HepG2 (cell line): ENCODE data around the gene METTL1. TPM values are rescaled to one million over a fixed set of nuclear protein-coding genes. Genes with fewer than 3 reads are reported as not detected.

Experiments
- DNMT3B ChIP-seq: conservative IDR thresholded peaks from 2 replicates; pipeline ENCODE4 v1.6.1; 2016; ENCODE audit warnings: missing biosample characterization, control low read depth
- FOXP1 ChIP-seq, 2 experiments: fragments of 450-650 bp in 1 of 2; IDR thresholded peaks; 2 replicates each; pipeline ENCODE4 v1.6.1; 2017 to 2018; ENCODE audit warnings: antibody characterized with exemption in 1 of 2
- HHEX ChIP-seq: IDR thresholded peaks from 2 replicates; pipeline ENCODE4 v1.6.1; 2016; ENCODE audit warnings: control low read depth
- KDM2A ChIP-seq: sonication (generic); formaldehyde crosslinking; IDR thresholded peaks from 2 replicates; pipeline ENCODE4 v1.4.0; 2020; ENCODE audit warnings: low read depth, missing genetic modification reagents, borderline replicate concordance
- MED8 ChIP-seq: sonication (generic); formaldehyde crosslinking; IDR thresholded peaks from 2 replicates; pipeline ENCODE4 v1.8.1; 2023; ENCODE audit warnings: mild to moderate bottlenecking, missing genetic modification reagents; ENCODE audit not compliant: insufficient replicate concordance
- MIER3 ChIP-seq: IDR thresholded peaks from 2 replicates; pipeline ENCODE4 v1.6.1; 2016; ENCODE audit warnings: missing compliant biosample characterization, borderline replicate concordance
- MYNN ChIP-seq: sonication (generic); formaldehyde crosslinking; IDR thresholded peaks from 2 replicates; pipeline ENCODE4 v1.4.0; 2020; ENCODE audit warnings: mild to moderate bottlenecking, low read depth, missing genetic modification reagents
- NKX3-1 ChIP-seq: sonication (generic); formaldehyde crosslinking; IDR thresholded peaks from 2 replicates; pipeline ENCODE4 v1.5.0; 2020; ENCODE audit warnings: missing genetic modification reagents
- NONO ChIP-seq, 2 experiments: fragments of 450-650 bp in 1 of 2; sonication (generic) in 1 of 2; formaldehyde crosslinking in 1 of 2; IDR thresholded peaks in 1 of 2; conservative IDR thresholded peaks in 1 of 2; 2 replicates each; pipeline versions ENCODE4 v1.6.1 to v1.8.0; 2017 to 2022; ENCODE audit warnings: mild to moderate bottlenecking in 1 of 2, missing genetic modification reagents in 1 of 2, moderate library complexity in 1 of 2
- NR2F2 ChIP-seq: IDR thresholded peaks from 2 replicates; pipeline ENCODE4 v1.6.1; 2012; ENCODE audit warnings: low read depth, inconsistent platforms, borderline replicate concordance
- PAX8 ChIP-seq: sonication (generic); formaldehyde crosslinking; IDR thresholded peaks from 2 replicates; pipeline ENCODE4 v1.8.0; 2022; ENCODE audit warnings: mild to moderate bottlenecking, missing genetic modification reagents, borderline replicate concordance
- RXRA ChIP-seq: sonication (generic); formaldehyde crosslinking; IDR thresholded peaks from 2 replicates; pipeline ENCODE4 v1.5.1; 2020; ENCODE audit warnings: missing genetic modification reagents
- SOX13 ChIP-seq, 3 experiments: fragments of 450-650 bp in 1 of 3; sonication (generic) in 1 of 3; formaldehyde crosslinking in 1 of 3; IDR thresholded peaks in 2 of 3; conservative IDR thresholded peaks in 1 of 3; 2 replicates each; pipeline versions ENCODE4 v1.5.0 to v1.6.1; 2016 to 2020; ENCODE audit warnings: antibody characterized with exemption in 1 of 3, mild to moderate bottlenecking in 1 of 3, missing compliant biosample characterization in 1 of 3, missing genetic modification reagents in 1 of 3, moderate library complexity in 1 of 3
- ZNF253 ChIP-seq: sonication (generic); formaldehyde crosslinking; IDR thresholded peaks from 2 replicates; pipeline ENCODE4 v1.8.0; 2022; ENCODE audit warnings: mild to moderate bottlenecking, missing genetic modification reagents, borderline replicate concordance
- ZNF768 ChIP-seq: sonication (generic); formaldehyde crosslinking; IDR thresholded peaks from 2 replicates; pipeline ENCODE4 v1.4.0; 2020; ENCODE audit warnings: missing genetic modification reagents
- polyA plus RNA-seq, 8 experiments: library from polyadenylated mRNA; depleted of rRNA in 3 of 8; stranded (reverse) in 7 of 8; unstranded in 1 of 8; fragments of >200 nt; fragmentation: Illumina TruSeq in 4 of 8; extraction: Trizol in 4 of 8; gene quantifications; 2 replicates each; pipeline versions ENCODE4 v1.2.1 to v1.2.3, GENCODE V29; 2011 to 2016; ENCODE audit warnings: low read depth in 4 of 8, missing spikeins in 1 of 8, mixed read lengths in 1 of 8; ENCODE audit not compliant: insufficient read depth in 1 of 8
- total RNA-seq, 5 experiments: library from RNA; depleted of rRNA; stranded (reverse); fragments of >200 nt; fragmentation: Illumina TruSeq; extraction: Trizol; gene quantifications; 2 replicates each; pipeline ENCODE4 v1.2.3, GENCODE V29; 2016; ENCODE audit warnings: low read depth in 1 of 5
- TF ChIP-seq, protein P1 (sequence below): sonication (generic); formaldehyde crosslinking; IDR thresholded peaks from 2 replicates; pipeline ENCODE4 v1.5.1; 2020; ENCODE audit warnings: missing genetic modification reagents, mild to moderate bottlenecking, borderline replicate concordance
- TF ChIP-seq, protein P2 (sequence below): sonication (generic); formaldehyde crosslinking; IDR thresholded peaks from 2 replicates; pipeline ENCODE4 v1.5.0; 2020; ENCODE audit warnings: missing genetic modification reagents, mild to moderate bottlenecking, borderline replicate concordance
- TF ChIP-seq, protein P3 (sequence below): sonication (generic); formaldehyde crosslinking; IDR thresholded peaks from 2 replicates; pipeline ENCODE4 v1.4.0; 2020; ENCODE audit warnings: missing genetic modification reagents, borderline replicate concordance
- TF ChIP-seq, protein P4 (sequence below): sonication (generic); formaldehyde crosslinking; IDR thresholded peaks from 2 replicates; pipeline ENCODE4 v1.4.0; 2020; ENCODE audit warnings: mild to moderate bottlenecking, missing genetic modification reagents, borderline replicate concordance

The METTL1 gene
- total and polyA plus RNA-seq, 2 of the 13 experiments (the other 11 are each of a cell fraction or from before 2014, with no cell fraction given), result 34.7 to 36.9 TPM

DNA sequence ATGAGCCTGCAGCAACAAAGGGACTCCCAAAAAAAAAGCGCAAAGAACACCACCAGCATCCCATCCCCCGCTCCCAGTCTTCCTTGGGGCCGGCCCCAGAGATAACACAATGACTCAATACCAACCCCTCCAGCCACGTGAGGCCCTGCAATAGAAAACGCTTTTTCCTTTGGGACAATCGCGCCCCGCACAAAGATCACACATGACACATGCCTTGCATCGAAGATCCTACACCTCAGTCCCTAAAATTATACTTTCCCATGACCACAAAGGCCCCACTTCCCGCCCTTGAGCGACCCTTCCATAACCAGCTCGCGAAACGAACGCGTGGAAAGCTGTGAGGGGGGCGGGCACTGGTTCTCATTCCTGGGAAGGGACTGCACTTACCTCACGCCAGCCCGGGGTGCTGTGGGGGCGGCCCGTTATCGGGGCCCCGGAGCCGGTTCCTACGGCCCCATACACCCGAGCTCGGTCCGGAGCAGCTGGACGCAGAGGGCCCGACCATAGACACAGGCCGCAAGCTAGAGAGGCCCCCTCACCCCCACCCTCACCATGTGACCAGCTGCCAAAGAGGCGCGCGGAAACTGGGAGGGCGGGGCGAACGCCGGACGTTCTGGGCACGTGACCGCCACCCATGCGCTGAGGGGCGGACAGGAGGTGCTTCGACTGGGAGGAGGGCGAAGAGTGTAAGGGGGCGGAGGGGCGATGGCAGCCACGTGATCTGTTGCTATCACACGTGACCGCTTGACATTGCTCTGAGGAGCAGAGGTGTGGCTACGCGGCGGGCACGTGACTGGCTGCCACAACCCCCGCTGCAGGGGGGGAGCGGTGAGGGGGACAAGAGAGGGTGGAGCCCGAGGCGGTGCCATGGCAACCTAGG, 19.9 kb downstream of the METTL1 start, which contains the start of gene CDK4 (continued):
- no peak for TF ChIP-seq NR2F2
- TF ChIP-seq, protein P1, sequence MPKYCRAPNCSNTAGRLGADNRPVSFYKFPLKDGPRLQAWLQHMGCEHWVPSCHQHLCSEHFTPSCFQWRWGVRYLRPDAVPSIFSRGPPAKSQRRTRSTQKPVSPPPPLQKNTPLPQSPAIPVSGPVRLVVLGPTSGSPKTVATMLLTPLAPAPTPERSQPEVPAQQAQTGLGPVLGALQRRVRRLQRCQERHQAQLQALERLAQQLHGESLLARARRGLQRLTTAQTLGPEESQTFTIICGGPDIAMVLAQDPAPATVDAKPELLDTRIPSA, result no peak; the same call in 1 of the 2 replicates
- TF ChIP-seq MED8, result peak; percentile 76
- TF ChIP-seq HHEX (CRISPR knock-in tag), result no peak
- peak; percentile 83 for TF ChIP-seq RXRA (CRISPR knock-in tag)
- TF ChIP-seq NONO (IDR thresholded peaks at IDR 0.05), result no peak
- peak; percentile 97 for TF ChIP-seq NONO (CRISPR knock-in tag; conservative IDR thresholded peaks at IDR 0.05)
- TF ChIP-seq, protein P2, sequence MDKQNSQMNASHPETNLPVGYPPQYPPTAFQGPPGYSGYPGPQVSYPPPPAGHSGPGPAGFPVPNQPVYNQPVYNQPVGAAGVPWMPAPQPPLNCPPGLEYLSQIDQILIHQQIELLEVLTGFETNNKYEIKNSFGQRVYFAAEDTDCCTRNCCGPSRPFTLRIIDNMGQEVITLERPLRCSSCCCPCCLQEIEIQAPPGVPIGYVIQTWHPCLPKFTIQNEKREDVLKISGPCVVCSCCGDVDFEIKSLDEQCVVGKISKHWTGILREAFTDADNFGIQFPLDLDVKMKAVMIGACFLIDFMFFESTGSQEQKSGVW, result peak; percentile 75; the same call in 1 of the 2 replicates
- TF ChIP-seq ZNF768 (CRISPR knock-in tag), result peak; percentile 50
- TF ChIP-seq, protein P3, sequence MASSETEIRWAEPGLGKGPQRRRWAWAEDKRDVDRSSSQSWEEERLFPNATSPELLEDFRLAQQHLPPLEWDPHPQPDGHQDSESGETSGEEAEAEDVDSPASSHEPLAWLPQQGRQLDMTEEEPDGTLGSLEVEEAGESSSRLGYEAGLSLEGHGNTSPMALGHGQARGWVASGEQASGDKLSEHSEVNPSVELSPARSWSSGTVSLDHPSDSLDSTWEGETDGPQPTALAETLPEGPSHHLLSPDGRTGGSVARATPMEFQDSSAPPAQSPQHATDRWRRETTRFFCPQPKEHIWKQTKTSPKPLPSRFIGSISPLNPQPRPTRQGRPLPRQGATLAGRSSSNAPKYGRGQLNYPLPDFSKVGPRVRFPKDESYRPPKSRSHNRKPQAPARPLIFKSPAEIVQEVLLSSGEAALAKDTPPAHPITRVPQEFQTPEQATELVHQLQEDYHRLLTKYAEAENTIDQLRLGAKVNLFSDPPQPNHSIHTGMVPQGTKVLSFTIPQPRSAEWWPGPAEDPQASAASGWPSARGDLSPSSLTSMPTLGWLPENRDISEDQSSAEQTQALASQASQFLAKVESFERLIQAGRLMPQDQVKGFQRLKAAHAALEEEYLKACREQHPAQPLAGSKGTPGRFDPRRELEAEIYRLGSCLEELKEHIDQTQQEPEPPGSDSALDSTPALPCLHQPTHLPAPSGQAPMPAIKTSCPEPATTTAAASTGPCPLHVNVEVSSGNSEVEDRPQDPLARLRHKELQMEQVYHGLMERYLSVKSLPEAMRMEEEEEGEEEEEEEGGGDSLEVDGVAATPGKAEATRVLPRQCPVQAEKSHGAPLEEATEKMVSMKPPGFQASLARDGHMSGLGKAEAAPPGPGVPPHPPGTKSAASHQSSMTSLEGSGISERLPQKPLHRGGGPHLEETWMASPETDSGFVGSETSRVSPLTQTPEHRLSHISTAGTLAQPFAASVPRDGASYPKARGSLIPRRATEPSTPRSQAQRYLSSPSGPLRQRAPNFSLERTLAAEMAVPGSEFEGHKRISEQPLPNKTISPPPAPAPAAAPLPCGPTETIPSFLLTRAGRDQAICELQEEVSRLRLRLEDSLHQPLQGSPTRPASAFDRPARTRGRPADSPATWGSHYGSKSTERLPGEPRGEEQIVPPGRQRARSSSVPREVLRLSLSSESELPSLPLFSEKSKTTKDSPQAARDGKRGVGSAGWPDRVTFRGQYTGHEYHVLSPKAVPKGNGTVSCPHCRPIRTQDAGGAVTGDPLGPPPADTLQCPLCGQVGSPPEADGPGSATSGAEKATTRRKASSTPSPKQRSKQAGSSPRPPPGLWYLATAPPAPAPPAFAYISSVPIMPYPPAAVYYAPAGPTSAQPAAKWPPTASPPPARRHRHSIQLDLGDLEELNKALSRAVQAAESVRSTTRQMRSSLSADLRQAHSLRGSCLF (CRISPR knock-in tag), result no peak; the same call in 1 of the 2 replicates
- no peak for TF ChIP-seq MYNN (CRISPR knock-in tag)
- peak; percentile 96 for TF ChIP-seq KDM2A
- no peak for TF ChIP-seq FOXP1 (IDR thresholded peaks at IDR 0.05)
- TF ChIP-seq FOXP1 (CRISPR knock-in tag; IDR thresholded peaks at IDR 0.05), result peak; percentile 37; the same call in 1 of the 2 replicates
- peak; percentile 23; the same call in 1 of the 2 replicates for TF ChIP-seq SOX13 (IDR thresholded peaks at IDR 0.05)
- peak in 1 of 2 experiments; percentile 61; a peak in 1 of 4 replicates for TF ChIP-seq SOX13 (CRISPR knock-in tag; conservative IDR thresholded peaks at IDR 0.05 in 1 of 2, IDR thresholded peaks at IDR 0.05 in 1 of 2)
- TF ChIP-seq NKX3-1 (CRISPR knock-in tag), result no peak
- peak; percentile 95; the same call in 1 of the 2 replicates for TF ChIP-seq MIER3 (CRISPR knock-in tag)
- no peak for TF ChIP-seq PAX8 (CRISPR knock-in tag)
- TF ChIP-seq DNMT3B (CRISPR knock-in tag), result peak; percentile 11; the same call in 1 of the 2 replicates
- no peak for TF ChIP-seq ZNF253 (CRISPR knock-in tag)
- TF ChIP-seq, protein P4, sequence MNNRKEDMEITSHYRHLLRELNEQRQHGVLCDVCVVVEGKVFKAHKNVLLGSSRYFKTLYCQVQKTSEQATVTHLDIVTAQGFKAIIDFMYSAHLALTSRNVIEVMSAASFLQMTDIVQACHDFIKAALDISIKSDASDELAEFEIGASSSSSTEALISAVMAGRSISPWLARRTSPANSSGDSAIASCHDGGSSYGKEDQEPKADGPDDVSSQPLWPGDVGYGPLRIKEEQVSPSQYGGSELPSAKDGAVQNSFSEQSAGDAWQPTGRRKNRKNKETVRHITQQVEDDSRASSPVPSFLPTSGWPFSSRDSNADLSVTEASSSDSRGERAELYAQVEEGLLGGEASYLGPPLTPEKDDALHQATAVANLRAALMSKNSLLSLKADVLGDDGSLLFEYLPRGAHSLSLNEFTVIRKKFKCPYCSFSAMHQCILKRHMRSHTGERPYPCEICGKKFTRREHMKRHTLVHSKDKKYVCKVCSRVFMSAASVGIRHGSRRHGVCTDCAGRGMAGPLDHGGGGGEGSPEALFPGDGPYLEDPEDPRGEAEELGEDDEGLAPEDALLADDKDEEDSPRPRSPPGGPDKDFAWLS (CRISPR knock-in tag), result peak; percentile 89; the same call in 1 of the 2 replicates
